ENCODE data around the gene CTSW. TPM values are rescaled to one million over a fixed set of nuclear protein-coding genes. Genes with fewer than 3 reads are reported as not detected.

CTSW gene
- total and polyA plus RNA-seq, 2 donors (not counting 1 experiment from before 2014, with no cell fraction given) = 0.84 to 4.6 TPM

DNA sequence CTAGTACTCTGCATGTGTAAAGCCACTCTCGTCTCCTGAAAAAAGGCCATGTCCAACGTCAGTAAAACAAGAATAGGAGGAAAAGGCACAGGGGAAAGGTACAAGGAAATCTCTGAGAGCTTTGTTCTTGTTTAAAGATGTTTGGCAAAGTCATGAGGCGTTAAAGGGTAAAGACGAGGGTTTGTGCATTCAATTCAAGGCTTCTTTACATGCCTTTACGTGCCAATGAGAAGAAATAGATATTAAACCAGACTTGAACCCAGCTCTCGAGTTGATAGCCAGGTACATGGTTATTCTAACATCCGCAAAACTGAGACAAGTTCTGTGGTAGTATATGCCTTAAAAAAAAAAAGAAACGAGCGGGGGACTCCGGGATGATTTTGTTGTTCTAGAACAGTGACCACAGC, 21.0 kb upstream of the CTSW start:
- no peak for TF ChIP-seq EZH2 (IDR thresholded peaks at IDR 0.05; ENCODE audit: borderline replicate concordance, insufficient read depth, low read depth, low read length, poor library complexity, severe bottlenecking)
- TF ChIP-seq CTCF (IDR thresholded peaks at IDR 0.05) = no peak
- Histone ChIP-seq H3K79me2 (ENCODE audit: control insufficient read depth, insufficient read depth, low read length) (peaks cover 68% of the 10 kb centered on the region), H3K4me2 (replicated peaks; ENCODE audit: low read depth, low read length, poor library complexity, severe bottlenecking) (peak overlapping the region; percentile 94), H2AFZ (ENCODE audit: insufficient read depth, low read depth, low read length, poor library complexity, severe bottlenecking) (peak overlapping the region; percentile 85), H3K4me1 (ENCODE audit: control insufficient read depth in 2 of 2, insufficient read depth in 2 of 2, low read length in 2 of 2) (peaks cover 27 to 55% of the 10 kb centered on the region in 2 donors), H3K27me3 (replicated peaks in 1 of 4; ENCODE audit: control extremely low read depth in 1 of 4, control insufficient read depth in 3 of 4, insufficient read depth in 4 of 4, low read length in 3 of 4) (no peaks in the 10 kb centered on the region), H3K27ac (ENCODE audit: low read length in 2 of 2) (peak overlapping the region; percentile 77 to 89), H3K4me3 (ENCODE audit: control extremely low read depth in 1 of 5, extremely low read depth in 1 of 5, insufficient read depth in 1 of 5, low read depth in 2 of 5, low read length in 4 of 5) (peak overlapping the region; percentile 56 to 98 (median 95)), H4K20me1 (ENCODE audit: control insufficient read depth, insufficient read depth, low read length, poor library complexity, severe bottlenecking) (peaks cover 63% of the 10 kb centered on the region), H3K9me3 (ENCODE audit: control extremely low read depth in 1 of 3, control insufficient read depth in 2 of 3, insufficient read depth in 1 of 3, low read length in 2 of 3) (no peaks in the 10 kb centered on the region), H3K9ac (ENCODE audit: low read length) (peak overlapping the region; percentile 79), H3K36me3 (replicated peaks in 1 of 2; ENCODE audit: control extremely low read depth in 1 of 2, control insufficient read depth in 1 of 2, extremely low read depth in 1 of 2, insufficient read depth in 2 of 2, low read length in 1 of 2) (peaks cover 0 to 53% of the 10 kb centered on the region in 2 experiments)
- no peaks in the 10 kb centered on the region for H3K27me3 Mint-ChIP-seq
- peaks cover 52% of the 10 kb centered on the region for H3K4me1 Mint-ChIP-seq
- ChIA-PET CTCF (interaction anchor here (1.4 to 8.6 kb wide), 6 partner anchors 13 to 244 kb away, joined by 3 to 244 read pairs (median 6); partner anchors contain the start of genes CCDC85B, EFEMP2, FIBP and PCNX3), POLR2A (interaction anchor here (0.6 to 4.8 kb wide), 14 partner anchors 8 to 293 kb away, joined by 3 to 65 read pairs (median 10); partner anchors contain the start of genes BANF1, CCDC85B, EIF1AD and FIBP)
- DNase-seq (no peak), ATAC-seq (ENCODE audit: low read depth) (no peak)
- H3K9me3 Mint-ChIP-seq (ENCODE audit: insufficient read depth) = no peaks in the 10 kb centered on the region
- WGBS (ENCODE audit: insufficient coverage) = 0% methylated on average over 6 of the region's 10 CpGs
- peak overlapping the region; percentile 92 for H3K4me3 Mint-ChIP-seq
- intact Hi-C loops (cut with micrococcal nuclease) = loop anchor here (1.0 to 5.0 kb wide), 12 partner anchors 14 to 409 kb away; partner anchors contain the start of genes AP5B1, BANF1, C11orf68 and DRAP1
- H3K27ac Mint-ChIP-seq = peak overlapping the region; percentile 98

Data from B cell (primary cell).